ENCODE data around the gene ABHD1.
"Not testable (repeated sequence)": the region's sequence is repeated elsewhere in the genome, so short reads cannot be mapped to it uniquely, and the experiment has no call there.

DNA sequence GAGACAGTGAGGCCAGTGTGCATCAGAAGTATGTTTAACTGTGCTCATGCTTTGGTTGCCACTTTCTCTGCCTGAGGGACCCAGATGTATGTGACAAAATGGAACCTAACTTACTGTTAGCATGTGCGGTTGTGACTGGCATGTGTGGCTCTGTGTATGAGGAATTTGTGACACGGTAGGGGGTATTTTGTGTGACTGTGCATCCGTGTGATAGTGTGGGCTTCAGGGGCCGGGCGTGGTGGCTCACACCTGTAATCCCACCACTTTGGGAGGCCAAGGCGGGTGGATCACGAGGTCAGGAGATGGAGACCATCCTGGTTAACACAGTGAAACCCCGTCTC lies 4.3 kb upstream of the ABHD1 start:
- not testable (repeated sequence) for TF ChIP-seq POLR2A, POLR2AphosphoS5 (IDR thresholded peaks at IDR 0.05; ENCODE audit: low read depth, low read length)

Data from GM12892 (cell line).